Neuronal stem cell (in vitro differentiated cells): ENCODE measurements around the gene SUV39H1.
A peak's percentile ranks its signal among the peaks of the same experiment; 100 is the strongest.

Source experiments
- DNase-seq: peaks from one replicate; pipeline ENCODE4 v3.0.0-alpha.2; 2013; ENCODE audit warnings: low spot score
- H2AFZ ChIP-seq: one replicate; pipeline ENCODE4 v1.6.1; 2013; ENCODE audit warnings: mild to moderate bottlenecking, low read length, inconsistent platforms
- H2AK5ac ChIP-seq: 2 replicates; pipeline ENCODE4 v1.6.1; 2013; ENCODE audit warnings: low read depth, mild to moderate bottlenecking, inconsistent platforms, low read length, moderate library complexity, mixed read lengths
- H2BK120ac ChIP-seq: 2 replicates; pipeline ENCODE4 v1.6.1; 2013; ENCODE audit warnings: low read depth, mild to moderate bottlenecking, inconsistent platforms, low read length, moderate library complexity, mixed read lengths
- H2BK12ac ChIP-seq: one replicate; pipeline ENCODE4 v1.6.1; 2013; ENCODE audit warnings: low read length, inconsistent platforms
- H2BK15ac ChIP-seq: 2 replicates; pipeline ENCODE4 v1.6.1; 2013; ENCODE audit warnings: mild to moderate bottlenecking, low read length, inconsistent platforms, mixed read lengths
- H2BK5ac ChIP-seq: one replicate; pipeline ENCODE4 v1.6.1; 2013; ENCODE audit warnings: inconsistent platforms, mild to moderate bottlenecking, low read length, moderate library complexity
- H3K14ac ChIP-seq: one replicate; pipeline ENCODE4 v1.6.1; 2013; ENCODE audit warnings: low read length, inconsistent platforms
- H3K18ac ChIP-seq: 2 replicates; pipeline ENCODE4 v1.6.1; 2013; ENCODE audit warnings: low read length, inconsistent platforms
- H3K23ac ChIP-seq: 2 replicates; pipeline ENCODE4 v1.6.1; 2013; ENCODE audit warnings: low read depth, mild to moderate bottlenecking, mixed read lengths, low read length, inconsistent platforms; ENCODE audit not compliant: poor library complexity
- H3K27ac ChIP-seq: replicated peaks from 3 replicates; pipeline ENCODE4 v1.5.1; 2013; ENCODE audit warnings: low read length, inconsistent platforms
- H3K27me3 ChIP-seq, 3 experiments: 2 replicates each; pipeline ENCODE4 v1.6.1; 2013; ENCODE audit warnings: low read length in 3 of 3, mild to moderate bottlenecking in 2 of 3, inconsistent platforms in 1 of 3, low read depth in 1 of 3, mixed read lengths in 1 of 3, moderate library complexity in 1 of 3; ENCODE audit not compliant: control insufficient read depth in 3 of 3, insufficient read depth in 3 of 3
- H3K36me3 ChIP-seq, 2 donors: replicated peaks in 1 of 2; 2 replicates each; pipeline ENCODE4 v1.6.1; 2013; ENCODE audit warnings: low read length in 2 of 2; ENCODE audit not compliant: control insufficient read depth in 2 of 2, insufficient read depth in 2 of 2
- H3K4ac ChIP-seq: 2 replicates; pipeline ENCODE4 v1.6.1; 2013; ENCODE audit warnings: inconsistent platforms, mild to moderate bottlenecking, low read length, moderate library complexity
- H3K4me1 ChIP-seq, 2 donors: 1 replicate in 1 of 2; 2 replicates in 1 of 2; pipeline ENCODE4 v1.6.1; 2013; ENCODE audit warnings: low read length in 2 of 2, low read depth in 1 of 2; ENCODE audit not compliant: control insufficient read depth in 2 of 2, insufficient read depth in 1 of 2
- H3K4me2 ChIP-seq: one replicate; pipeline ENCODE4 v1.6.1; 2013; ENCODE audit warnings: mild to moderate bottlenecking, low read length, inconsistent platforms; ENCODE audit not compliant: insufficient read depth, poor library complexity, severe bottlenecking
- H3K4me3 ChIP-seq, 2 donors: 2 replicates each; pipeline ENCODE4 v1.5.1; 2013; ENCODE audit warnings: low read length in 2 of 2, mild to moderate bottlenecking in 2 of 2, inconsistent platforms in 1 of 2, moderate library complexity in 1 of 2
- H3K79me1 ChIP-seq: one replicate; pipeline ENCODE4 v1.6.1; 2013; ENCODE audit warnings: low read depth, mild to moderate bottlenecking, inconsistent platforms, low read length, moderate library complexity
- H3K9ac ChIP-seq: one replicate; pipeline ENCODE4 v1.6.1; 2013; ENCODE audit warnings: mild to moderate bottlenecking, low read depth, low read length, inconsistent platforms; ENCODE audit not compliant: poor library complexity
- H3K9me3 ChIP-seq, 2 donors: replicated peaks in 1 of 2; 2 replicates each; pipeline versions ENCODE3 to v1.6.1; 2013; ENCODE audit warnings: low read length in 2 of 2, mild to moderate bottlenecking in 2 of 2, inconsistent platforms in 1 of 2, low read depth in 1 of 2, mixed read lengths in 1 of 2, moderate library complexity in 1 of 2; ENCODE audit not compliant: control insufficient read depth in 2 of 2, insufficient read depth in 1 of 2
- H4K8ac ChIP-seq: one replicate; pipeline ENCODE4 v1.6.1; 2013; ENCODE audit warnings: low read depth, mild to moderate bottlenecking, inconsistent platforms, low read length, moderate library complexity
- H4K91ac ChIP-seq: one replicate; pipeline ENCODE4 v1.6.1; 2013; ENCODE audit warnings: low read length, low read depth, mild to moderate bottlenecking, inconsistent platforms; ENCODE audit not compliant: poor library complexity
- WGBS, 2 donors: extraction: QIAGEN DNeasy Blood & Tissue Kit; methylation state at CpG; one replicate each; pipeline ENCODE4 v1.1.7; 2013; ENCODE audit warnings: missing lambda C conversion rate in 2 of 2, mixed read lengths in 1 of 2; ENCODE audit not compliant: insufficient read length in 2 of 2, insufficient replicate concordance in 1 of 2; ENCODE audit errors: extremely low coverage in 2 of 2; 5-methylcytosine and 5-hydroxymethylcytosine counted together

Gene SUV39H1

DNA sequence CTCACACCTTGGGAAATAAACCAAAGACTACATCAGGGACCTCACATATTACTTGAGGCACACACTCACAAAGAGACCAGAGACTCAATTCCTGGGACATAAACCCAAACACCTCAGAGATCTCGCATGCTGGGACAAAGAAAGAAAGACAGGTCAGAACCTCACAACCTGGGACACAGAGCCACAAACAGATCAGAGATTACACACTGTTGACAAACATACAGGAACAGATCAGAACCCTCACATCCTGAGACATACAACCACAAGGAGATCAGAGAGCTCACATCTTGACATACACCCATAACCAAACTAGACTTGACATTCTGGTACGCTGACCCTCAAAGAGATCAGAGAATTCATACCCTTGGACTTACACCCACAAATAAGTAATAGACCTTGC lies 17.3 kb downstream of the SUV39H1 start:
- WGBS, 2 donors = no CpG with 5 or more reads among the region's 2 CpGs
- Histone ChIP-seq H3K9me3 (no peaks in the 10 kb centered on the region), H4K91ac (no peak overlapping the region), H3K4me2 (no peak overlapping the region), H2BK15ac (no peak overlapping the region), H4K8ac (no peak overlapping the region), H3K79me1 (no peaks in the 10 kb centered on the region), H2BK5ac (no peak overlapping the region), H3K27me3 (no peaks in the 10 kb centered on the region), H3K14ac (no peak overlapping the region), H3K4me3 (no peak overlapping the region), H3K27ac (no peak overlapping the region), H2BK12ac (no peak overlapping the region), H3K9ac (no peak overlapping the region), H2AFZ (no peak overlapping the region), H3K4ac (no peak overlapping the region), H3K4me1 (no peaks in the 10 kb centered on the region), H2AK5ac (no peak overlapping the region), H3K23ac (no peak overlapping the region), H3K18ac (no peak overlapping the region), H2BK120ac (no peak overlapping the region), H3K36me3 (peaks cover 0 to 4% of the 10 kb centered on the region in 2 donors)
- DNase-seq = no peak

DNA sequence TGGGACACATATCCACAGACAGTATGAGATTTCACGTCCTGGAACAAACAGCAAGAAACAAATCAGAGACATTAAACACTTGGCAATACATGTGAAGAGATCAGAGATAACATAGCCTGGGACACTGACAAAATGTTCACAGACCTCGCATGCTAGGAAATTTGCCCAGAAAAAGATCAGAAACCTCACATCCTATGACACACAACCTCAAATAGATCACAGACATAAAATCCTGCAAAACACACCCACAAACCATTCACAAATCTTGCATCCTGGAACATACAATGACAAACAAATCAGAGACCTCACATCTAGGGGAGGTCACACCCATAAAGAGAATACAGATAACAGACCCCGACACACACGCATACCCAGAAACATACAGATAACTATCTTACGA lies 18.0 kb downstream of the SUV39H1 start:
- Histone ChIP-seq H3K18ac (no peak overlapping the region), H3K4me3 (no peak overlapping the region), H3K36me3 (no peaks in the 10 kb centered on the region), H3K14ac (no peak overlapping the region), H2AK5ac (no peak overlapping the region), H4K91ac (no peak overlapping the region), H2BK5ac (no peak overlapping the region), H2AFZ (no peak overlapping the region), H2BK15ac (no peak overlapping the region), H3K9ac (no peak overlapping the region), H3K4me2 (no peak overlapping the region), H2BK12ac (no peak overlapping the region), H3K9me3 (no peaks in the 10 kb centered on the region), H3K27ac (no peak overlapping the region), H3K4ac (no peak overlapping the region), H4K8ac (no peak overlapping the region), H2BK120ac (no peak overlapping the region), H3K23ac (no peak overlapping the region), H3K27me3 (no peaks in the 10 kb centered on the region), H3K79me1 (no peaks in the 10 kb centered on the region), H3K4me1 (no peaks in the 10 kb centered on the region)
- no peak for DNase-seq
- WGBS, 2 donors = no CpG with 5 or more reads among the region's 5 CpGs

DNA sequence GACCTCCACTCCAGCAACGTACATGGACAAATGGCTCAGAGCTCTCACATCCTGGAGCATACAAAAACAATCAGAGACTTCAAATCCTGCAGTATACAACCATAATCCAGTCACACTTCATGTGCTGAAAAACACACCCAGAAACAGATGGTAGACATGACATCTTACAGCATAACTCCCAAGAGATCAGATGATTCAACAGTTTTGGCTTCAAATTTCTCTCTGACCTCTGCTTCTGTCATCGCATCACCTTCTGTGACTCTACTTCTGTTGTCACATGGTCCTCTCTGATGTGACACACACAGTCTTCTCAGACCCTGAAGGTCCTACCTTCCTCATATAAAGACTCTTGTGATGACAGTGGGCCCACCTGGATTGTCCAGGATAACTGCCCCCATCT lies 18.5 kb downstream of the SUV39H1 start:
- no peak overlapping the region for H3K4me3 ChIP-seq
- no peak overlapping the region for H3K27ac ChIP-seq
- DNase-seq = no peak
- no CpG with 5 or more reads among the region's 2 CpGs for WGBS, 2 donors
- no peak overlapping the region for H4K8ac ChIP-seq
- H3K27me3 ChIP-seq = no peaks in the 10 kb centered on the region
- H2BK120ac ChIP-seq = no peak overlapping the region
- no peak overlapping the region for H4K91ac ChIP-seq
- no peak overlapping the region for H2BK15ac ChIP-seq
- no peaks in the 10 kb centered on the region for H3K79me1 ChIP-seq
- H2AK5ac ChIP-seq = no peak overlapping the region
- H3K9me3 ChIP-seq = no peaks in the 10 kb centered on the region
- no peak overlapping the region for H2AFZ ChIP-seq
- no peak overlapping the region for H2BK12ac ChIP-seq
- no peak overlapping the region for H3K18ac ChIP-seq
- H3K36me3 ChIP-seq = no peaks in the 10 kb centered on the region
- H3K14ac ChIP-seq = no peak overlapping the region
- no peak overlapping the region for H3K9ac ChIP-seq
- H2BK5ac ChIP-seq = no peak overlapping the region
- H3K4me2 ChIP-seq = no peak overlapping the region
- H3K23ac ChIP-seq = no peak overlapping the region
- no peak overlapping the region for H3K4ac ChIP-seq
- no peaks in the 10 kb centered on the region for H3K4me1 ChIP-seq

DNA sequence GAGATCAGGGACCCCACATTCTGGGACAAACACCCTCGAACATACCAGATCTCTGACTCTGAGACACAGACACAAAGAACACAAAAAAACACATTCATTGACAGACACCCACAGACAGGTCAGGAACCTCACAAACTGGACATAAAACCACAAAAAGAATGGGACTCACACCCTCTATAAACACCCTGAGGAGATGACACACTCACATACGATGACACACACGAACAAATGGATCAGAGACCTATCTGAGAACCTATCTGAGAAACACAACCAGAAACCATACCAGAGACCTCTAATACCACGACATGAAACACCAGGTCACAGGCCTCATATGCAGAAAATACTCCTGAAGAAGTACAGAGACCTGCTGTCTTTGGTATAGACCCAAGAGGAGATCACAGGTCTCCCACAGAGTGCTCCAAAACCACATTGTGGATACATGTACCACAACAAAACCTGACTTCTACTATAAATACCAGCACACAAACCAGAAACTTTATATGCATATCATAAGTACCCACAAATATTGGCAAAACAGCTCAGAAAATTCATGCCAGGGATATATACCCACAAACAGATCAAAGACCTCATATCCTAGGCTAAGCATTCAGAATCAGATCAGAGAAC lies 19.5 kb downstream of the SUV39H1 start:
- no peaks in the 10 kb centered on the region for H3K9me3 ChIP-seq
- no peak overlapping the region for H3K18ac ChIP-seq
- no peak for DNase-seq
- H3K9ac ChIP-seq = no peak overlapping the region
- WGBS, 2 donors = no CpG with 5 or more reads among the region's 4 CpGs
- H3K27me3 ChIP-seq = no peaks in the 10 kb centered on the region
- H3K4me2 ChIP-seq = no peak overlapping the region
- H4K8ac ChIP-seq = peak overlapping the region; percentile 3
- no peak overlapping the region for H3K23ac ChIP-seq
- no peak overlapping the region for H3K14ac ChIP-seq
- no peak overlapping the region for H2AK5ac ChIP-seq
- H2BK5ac ChIP-seq = no peak overlapping the region
- no peak overlapping the region for H3K4me3 ChIP-seq
- no peak overlapping the region for H2BK15ac ChIP-seq
- no peak overlapping the region for H2BK12ac ChIP-seq
- no peaks in the 10 kb centered on the region for H3K36me3 ChIP-seq
- no peaks in the 10 kb centered on the region for H3K79me1 ChIP-seq
- no peaks in the 10 kb centered on the region for H3K4me1 ChIP-seq
- no peak overlapping the region for H3K4ac ChIP-seq
- no peak overlapping the region for H2BK120ac ChIP-seq
- no peak overlapping the region for H3K27ac ChIP-seq
- no peak overlapping the region for H2AFZ ChIP-seq
- no peak overlapping the region for H4K91ac ChIP-seq
